Upper lobe of left lung (tissue), 6 donors: Measurements from ENCODE around the gene RORB. TPM values are rescaled to one million over a fixed set of nuclear protein-coding genes. Genes with fewer than 3 reads are reported as not detected.

Experiments used
- ATAC-seq, 2 donors: fragments of 200-7000 bp; cut with Tn5 transposase; one replicate each; pipeline ENCODE4 v1.9.1; 2022; ENCODE audit warnings: mild to moderate bottlenecking in 2 of 2, moderate library complexity in 2 of 2; ENCODE audit not compliant: low FRiP score in 2 of 2
- DNase-seq, 2 donors: peaks; one replicate each; pipeline ENCODE4 v3.0.0-alpha.2; 2019 to 2020
- H3K27ac ChIP-seq, 4 donors: fragments of 200-600 bp; sonication (generic); one replicate each; pipeline ENCODE4 v1.5.1; 2016 to 2019
- H3K27me3 ChIP-seq, 4 donors: fragments of 200-600 bp; sonication (generic); one replicate each; pipeline ENCODE4 v1.5.1; 2017 to 2019
- H3K36me3 ChIP-seq, 4 donors: fragments of 200-600 bp; sonication (generic); one replicate each; pipeline ENCODE4 v1.5.1; 2016 to 2019
- H3K4me1 ChIP-seq, 4 donors: fragments of 200-600 bp; sonication (generic); one replicate each; pipeline ENCODE4 v1.5.1; 2018 to 2019
- H3K4me3 ChIP-seq, 4 donors: fragments of 200-600 bp; sonication (generic); one replicate each; pipeline ENCODE4 v1.5.1; 2017 to 2019; ENCODE audit warnings: mild to moderate bottlenecking in 2 of 4, moderate library complexity in 1 of 4
- H3K9me3 ChIP-seq, 4 donors: fragments of 200-600 bp; sonication (generic); one replicate each; pipeline ENCODE4 v1.5.1; 2018 to 2019
- EP300 ChIP-seq, 4 donors: sonication (generic); formaldehyde crosslinking; IDR thresholded peaks; one replicate each; pipeline ENCODE4 v1.5.1; 2017; ENCODE audit warnings: antibody characterized with exemption in 4 of 4, control low read depth in 2 of 4
- POLR2A ChIP-seq, 4 donors: fragments of 450-650 bp; IDR thresholded peaks; one replicate each; pipeline ENCODE4 v1.5.1; 2016 to 2017; ENCODE audit warnings: antibody characterized with exemption in 4 of 4, mild to moderate bottlenecking in 2 of 4
- POLR2AphosphoS5 ChIP-seq, 2 donors: sonication (generic); formaldehyde crosslinking; IDR thresholded peaks; one replicate each; pipeline ENCODE4 v1.5.1; 2017; ENCODE audit warnings: antibody characterized with exemption in 2 of 2
- WGBS, 2 donors: methylation state at CpG; one replicate each; pipeline ENCODE4 v1.1.5; 2017 to 2018; 5-methylcytosine and 5-hydroxymethylcytosine counted together
- total RNA-seq, 6 donors: library from RNA; depleted of rRNA in 4 of 6; stranded (reverse); fragments of >200 nt in 4 of 6; gene quantifications; one replicate each; pipeline versions ENCODE4 v1.1.0 to v1.2.1, GENCODE V29; 2016 to 2021
- TF ChIP-seq, protein P1 (sequence below), 6 experiments: fragments of 450-650 bp in 4 of 6; fragments of 200-600 bp in 2 of 6; sonication (generic) in 2 of 6; IDR thresholded peaks; one replicate each; pipeline ENCODE4 v1.5.1; 2016 to 2019; ENCODE audit warnings: antibody characterized with exemption in 6 of 6
- donor health status: DM: no; HTN: no; CAD: no; lungs with moderate emphysema.
- donor health status: DM: no; HTN: yes; CAD: no; lungs with severe emphysema.

RORB gene
- total RNA-seq, 6 donors from 2014 or later = 0.78 to 4.0 (median 2.2) TPM

DNA sequence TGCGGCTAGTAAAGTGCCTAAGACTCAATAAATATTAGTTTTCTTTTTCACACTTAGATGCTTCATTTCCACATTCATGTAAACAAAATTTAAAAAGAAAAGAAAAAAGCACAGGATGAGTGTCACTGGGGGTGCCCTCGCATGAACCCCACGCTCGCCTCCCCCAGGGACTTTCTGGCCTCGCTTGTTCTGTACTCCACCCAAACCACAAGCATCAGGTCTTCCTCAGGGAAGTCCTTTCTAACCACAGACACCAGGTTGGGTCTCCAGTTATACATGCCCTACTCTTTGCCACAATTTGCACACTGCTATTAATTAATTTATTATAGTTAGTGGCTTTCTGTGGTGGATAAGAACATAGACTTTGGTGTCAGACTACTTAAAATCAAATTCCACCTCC lies 92.4 kb downstream of the RORB start:
- TF ChIP-seq EP300 (IDR thresholded peaks at IDR 0.05) = no peak
- no peak for TF ChIP-seq POLR2A (IDR thresholded peaks at IDR 0.05)
- TF ChIP-seq, protein P1, sequence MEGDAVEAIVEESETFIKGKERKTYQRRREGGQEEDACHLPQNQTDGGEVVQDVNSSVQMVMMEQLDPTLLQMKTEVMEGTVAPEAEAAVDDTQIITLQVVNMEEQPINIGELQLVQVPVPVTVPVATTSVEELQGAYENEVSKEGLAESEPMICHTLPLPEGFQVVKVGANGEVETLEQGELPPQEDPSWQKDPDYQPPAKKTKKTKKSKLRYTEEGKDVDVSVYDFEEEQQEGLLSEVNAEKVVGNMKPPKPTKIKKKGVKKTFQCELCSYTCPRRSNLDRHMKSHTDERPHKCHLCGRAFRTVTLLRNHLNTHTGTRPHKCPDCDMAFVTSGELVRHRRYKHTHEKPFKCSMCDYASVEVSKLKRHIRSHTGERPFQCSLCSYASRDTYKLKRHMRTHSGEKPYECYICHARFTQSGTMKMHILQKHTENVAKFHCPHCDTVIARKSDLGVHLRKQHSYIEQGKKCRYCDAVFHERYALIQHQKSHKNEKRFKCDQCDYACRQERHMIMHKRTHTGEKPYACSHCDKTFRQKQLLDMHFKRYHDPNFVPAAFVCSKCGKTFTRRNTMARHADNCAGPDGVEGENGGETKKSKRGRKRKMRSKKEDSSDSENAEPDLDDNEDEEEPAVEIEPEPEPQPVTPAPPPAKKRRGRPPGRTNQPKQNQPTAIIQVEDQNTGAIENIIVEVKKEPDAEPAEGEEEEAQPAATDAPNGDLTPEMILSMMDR (IDR thresholded peaks at IDR 0.05) = no peak
- no peak for ATAC-seq
- Histone ChIP-seq H3K4me1 (no peaks in the 10 kb centered on the region), H3K27ac (no peak overlapping the region), H3K36me3 (no peaks in the 10 kb centered on the region), H3K27me3 (no peaks in the 10 kb centered on the region), H3K9me3 (no peaks in the 10 kb centered on the region), H3K4me3 (no peak overlapping the region)
- no peak for DNase-seq
- 64 to 73% methylated on average over 5 of the region's 5 CpGs for whole genome bisulfite sequencing, 2 donors

DNA sequence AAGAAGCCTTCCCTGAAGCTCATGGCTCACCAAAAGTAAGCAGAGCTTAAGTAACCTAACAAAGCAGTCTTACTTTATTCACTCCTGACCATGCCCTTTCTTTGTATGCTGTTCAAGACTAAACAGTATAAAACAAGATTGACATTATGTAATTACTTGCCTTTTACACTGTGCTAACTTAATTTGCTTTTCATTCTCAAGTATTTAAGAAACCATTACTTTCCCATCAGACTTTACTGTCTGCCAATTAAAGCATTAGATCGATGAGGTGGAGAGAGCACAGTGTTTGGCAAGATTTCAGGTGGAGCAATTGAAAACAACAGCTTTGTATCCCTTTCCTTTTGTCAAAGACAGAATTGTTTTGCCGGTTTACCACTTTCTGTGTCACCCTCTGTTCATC lies 98.2 kb downstream of the RORB start:
- WGBS, 2 donors = 55 to 63% methylated on average over 2 of the region's 2 CpGs
- no peak for ATAC-seq
- no peak for DNase-seq
- no peak overlapping the region for H3K4me3 ChIP-seq
- TF ChIP-seq EP300 (IDR thresholded peaks at IDR 0.05) (no peak), POLR2AphosphoS5 (IDR thresholded peaks at IDR 0.05) (no peak), POLR2A (IDR thresholded peaks at IDR 0.05) (no peak)
- TF ChIP-seq, protein P1 (IDR thresholded peaks at IDR 0.05) = no peak
- H3K9me3 ChIP-seq = no peaks in the 10 kb centered on the region
- H3K27ac ChIP-seq = no peak overlapping the region
- no peaks in the 10 kb centered on the region for H3K27me3 ChIP-seq
- H3K36me3 ChIP-seq = no peaks in the 10 kb centered on the region
- H3K4me1 ChIP-seq = no peaks in the 10 kb centered on the region

DNA sequence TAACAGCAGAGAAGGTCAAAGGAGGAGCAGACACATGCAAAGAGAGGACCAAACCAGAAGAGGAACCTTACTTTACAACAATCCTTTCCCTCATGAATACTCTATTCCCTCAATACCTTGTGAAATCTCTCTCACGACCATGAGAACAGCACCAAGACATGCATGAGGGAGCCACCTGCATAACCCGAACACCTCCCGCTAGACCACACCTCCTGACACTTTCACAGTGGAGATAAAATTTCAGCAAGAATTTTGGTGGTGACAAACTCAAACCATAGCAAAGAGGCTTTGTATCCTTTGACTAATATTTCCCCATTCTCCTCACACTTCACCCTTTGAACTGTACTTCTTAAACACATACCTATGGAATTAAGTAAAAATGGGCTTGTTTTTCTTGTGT lies 101.7 kb downstream of the RORB start:
- Histone ChIP-seq H3K9me3 (no peaks in the 10 kb centered on the region), H3K27me3 (no peaks in the 10 kb centered on the region), H3K36me3 (no peaks in the 10 kb centered on the region), H3K27ac (no peak overlapping the region), H3K4me1 (no peaks in the 10 kb centered on the region), H3K4me3 (no peak overlapping the region)
- no peak for TF ChIP-seq POLR2A (IDR thresholded peaks at IDR 0.05)
- no peak for TF ChIP-seq EP300 (IDR thresholded peaks at IDR 0.05)
- TF ChIP-seq POLR2AphosphoS5 (IDR thresholded peaks at IDR 0.05) = no peak
- TF ChIP-seq, protein P1 (IDR thresholded peaks at IDR 0.05) = no peak
- no peak for ATAC-seq
- WGBS, 2 donors = 69 to 76% methylated on average over 3 of the region's 3 CpGs
- DNase-seq = no peak

DNA sequence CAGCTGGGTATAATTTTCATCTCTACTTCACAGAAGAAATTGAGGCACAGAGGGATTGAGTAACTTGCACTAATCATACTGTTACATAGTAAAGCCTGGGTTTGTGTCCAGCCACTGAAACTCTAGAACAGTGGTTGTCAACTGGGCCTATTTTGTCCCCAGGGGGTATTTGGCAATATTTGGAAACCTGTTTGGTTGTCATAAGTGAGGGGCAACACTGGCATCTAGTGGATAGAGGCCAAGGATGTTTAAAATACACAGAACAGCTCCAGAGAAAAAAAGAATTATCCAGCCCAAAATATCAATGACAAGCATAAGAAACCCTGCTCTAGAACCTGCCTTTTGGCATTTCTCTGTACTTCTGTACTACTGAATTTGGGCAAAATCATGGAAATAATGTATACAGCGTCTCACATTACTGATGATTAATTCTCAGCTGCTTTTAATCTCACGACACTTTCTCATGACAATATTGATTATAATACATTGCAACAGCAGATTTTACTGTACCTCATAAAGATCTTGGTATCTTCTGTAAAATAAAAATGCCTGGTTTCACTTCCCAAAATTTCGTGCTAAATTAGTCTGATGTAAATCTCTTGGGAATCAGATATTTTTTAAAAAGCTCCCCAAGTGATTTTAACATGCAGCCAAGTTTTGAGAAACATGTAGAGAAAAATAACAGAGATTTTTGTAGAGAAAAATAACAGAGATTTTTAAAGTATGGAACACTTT lies 112.7 kb downstream of the RORB start:
- no peaks in the 10 kb centered on the region for H3K4me1 ChIP-seq
- no peaks in the 10 kb centered on the region for H3K9me3 ChIP-seq
- no peak overlapping the region for H3K4me3 ChIP-seq
- ATAC-seq = no peak
- no peak overlapping the region for H3K27ac ChIP-seq
- WGBS, 2 donors = 66 to 68% methylated on average over 3 of the region's 3 CpGs
- H3K27me3 ChIP-seq = no peaks in the 10 kb centered on the region
- TF ChIP-seq POLR2AphosphoS5 (IDR thresholded peaks at IDR 0.05) (no peak), POLR2A (IDR thresholded peaks at IDR 0.05) (no peak), EP300 (IDR thresholded peaks at IDR 0.05) (no peak)
- TF ChIP-seq, protein P1 (IDR thresholded peaks at IDR 0.05) = no peak
- H3K36me3 ChIP-seq = no peaks in the 10 kb centered on the region
- DNase-seq = no peak

DNA sequence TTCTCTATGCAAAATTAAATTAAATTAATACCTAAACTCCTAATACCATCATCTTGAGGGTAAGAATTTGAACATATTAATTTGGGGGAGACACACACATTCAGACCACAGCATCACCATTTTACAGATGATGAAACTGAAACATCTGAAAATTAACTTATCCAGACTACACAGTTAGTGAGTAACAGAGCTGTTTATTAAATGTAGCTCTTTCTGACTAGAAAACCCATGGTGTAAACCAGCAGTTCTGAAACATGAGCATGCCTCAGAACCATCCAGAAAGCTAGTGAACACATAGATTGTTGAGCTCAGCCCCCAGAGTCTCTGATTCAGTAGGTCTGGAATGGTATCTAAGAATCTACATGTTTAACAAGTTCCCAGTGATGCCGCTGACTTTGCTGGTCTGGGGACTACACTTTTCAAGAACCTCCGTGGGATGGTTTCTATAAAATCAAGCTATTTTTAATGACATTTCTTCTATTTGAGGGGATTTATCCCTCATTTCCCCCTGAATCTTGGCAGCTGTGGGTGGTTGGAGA lies 113.5 kb downstream of the RORB start:
- 87 to 93% methylated on average over 2 of the region's 2 CpGs for WGBS, 2 donors
- ATAC-seq (no peak), DNase-seq (no peak)
- Histone ChIP-seq H3K27ac (no peak overlapping the region), H3K27me3 (no peaks in the 10 kb centered on the region), H3K9me3 (no peaks in the 10 kb centered on the region), H3K4me3 (no peak overlapping the region), H3K4me1 (no peaks in the 10 kb centered on the region), H3K36me3 (no peaks in the 10 kb centered on the region)
- TF ChIP-seq, protein P1 (IDR thresholded peaks at IDR 0.05) = no peak
- TF ChIP-seq EP300 (IDR thresholded peaks at IDR 0.05) (no peak), POLR2AphosphoS5 (IDR thresholded peaks at IDR 0.05) (no peak), POLR2A (IDR thresholded peaks at IDR 0.05) (no peak)
